Measurements from ENCODE around the gene KRT13. TPM values are rescaled to one million over a fixed set of nuclear protein-coding genes. Genes with fewer than 3 reads are reported as not detected.

KRT13 gene
- total and polyA plus RNA-seq, 9 of the 15 experiments (the other 6 are each of a cell fraction or from before 2014, with no cell fraction given): 0.11 to 1.1 (median 0.24) TPM; not detected in 3

- TF ChIP-seq USF1 (CRISPR knock-in tag; IDR thresholded peaks at IDR 0.05): no peak
- TF ChIP-seq GATAD2B (IDR thresholded peaks at IDR 0.05; ENCODE audit: borderline replicate concordance): no peak
- no peak for TF ChIP-seq HMG20B (CRISPR knock-in tag; IDR thresholded peaks at IDR 0.05)
Measured at GRCh38 chr17:41489531-41489930, 15.9 kb downstream of the KRT13 start, which contains the start of gene KRT36 (continued).

GRCh38 chr17:41486809-41487530 lies 18.4 kb downstream of the KRT13 start:
- DNase-seq (ENCODE audit: extremely low read depth in 1 of 4, low spot score in 3 of 4) (peak; percentile 70 to 86 (median 82)), ATAC-seq (peak; percentile 94), FAIRE-seq (peak; percentile 84)
- CTCF ChIA-PET (ENCODE audit: low intra/inter-chr PET ratio): interaction anchor here (0.6 to 2.9 kb wide), 3 partner anchors 10 to 175 kb away, joined by 4 to 14 read pairs (median 6); no protein-coding TSS in a partner anchor
- Histone ChIP-seq H3K4me1 (replicated peaks in 1 of 2; ENCODE audit: control insufficient read depth in 2 of 2, insufficient read depth in 2 of 2, low read length in 2 of 2) (peaks cover 9 to 22% of the 10 kb centered on the region in 2 experiments; a peak in 4 of 5 replicates), H3K4me2 (ENCODE audit: insufficient read depth, low read length) (no peak overlapping the region), H3K9me1 (ENCODE audit: control insufficient read depth, insufficient read depth, low read length) (no peaks in the 10 kb centered on the region), H3K4me3 (no peak overlapping the region), H3K9ac (ENCODE audit: insufficient read depth in 1 of 2, low read depth in 2 of 2, low read length in 2 of 2) (0 out of 4 replicates have a peak overlapping the region, but pooled peaks of 1 of the 2 experiments have one; percentile 10), H2AFZ (ENCODE audit: low read depth, low read length) (peak overlapping the region; percentile 60), H3K27ac (ENCODE audit: extremely low read depth, low read depth, low read length) (no peak overlapping the region), H3K36me3 (ENCODE audit: control insufficient read depth, insufficient read depth, low read length) (no peaks in the 10 kb centered on the region), H3K9me3 (replicated peaks; ENCODE audit: control insufficient read depth, insufficient read depth, low read depth, low read length) (no peaks in the 10 kb centered on the region), H4K20me1 (replicated peaks; ENCODE audit: control insufficient read depth, insufficient read depth, low read length) (peaks cover 10% of the 10 kb centered on the region), H3K79me2 (ENCODE audit: control insufficient read depth, insufficient read depth, low read length) (no peaks in the 10 kb centered on the region), H3K27me3 (ENCODE audit: control insufficient read depth in 2 of 2, insufficient read depth in 2 of 2, low read length in 2 of 2) (peaks cover 7 to 34% of the 10 kb centered on the region in 2 experiments; a peak in 3 of 5 replicates)
- intact Hi-C loops (cut with micrococcal nuclease): loop anchor here (1.0 to 10.0 kb wide), 2 partner anchors 62 to 178 kb away; no protein-coding TSS in a partner anchor
- WGBS (ENCODE audit: insufficient coverage, low coverage, missing lambda C conversion rate): 29% methylated on average over 29 of the region's 29 CpGs
- POLR2A ChIA-PET: interaction anchor here (0.6 to 1.0 kb wide), 3 partner anchors 32 to 630 kb away, joined by 3 to 4 read pairs (median 4); no protein-coding TSS in a partner anchor
- in situ Hi-C loops (cut with MboI): loop anchor here (5.0 kb wide), 1 partner anchor 60 kb away; no protein-coding TSS in a partner anchor
- BruUV-seq (replicated peaks): no TSS peak
- TF ChIP-seq PHF21A (IDR thresholded peaks at IDR 0.05; ENCODE audit: borderline replicate concordance, low read depth) (no peak), L3MBTL2 (IDR thresholded peaks at IDR 0.05) (peak; percentile 42; the same call in 1 of the 2 replicates), ZNF436 (CRISPR knock-in tag; IDR thresholded peaks at IDR 0.05) (no peak), NFE2 (IDR thresholded peaks at IDR 0.05; ENCODE audit: low read depth) (no peak), ZBTB12 (CRISPR knock-in tag; IDR thresholded peaks at IDR 0.05) (no peak), CTCF (IDR thresholded peaks at IDR 0.05 in 2 of 3, conservative IDR thresholded peaks at IDR 0.05 in 1 of 3; ENCODE audit: insufficient read depth in 2 of 3, low read depth in 1 of 3, low read length in 3 of 3) (peak; percentile 84 to 91 (median 89)), KLF16 (IDR thresholded peaks at IDR 0.05) (0 out of 2 replicates have a peak, but pooled peaks have one; percentile 12), E2F4 (CRISPR knock-in tag; IDR thresholded peaks at IDR 0.05; ENCODE audit: low read depth) (no peak), ELF2 (CRISPR knock-in tag; IDR thresholded peaks at IDR 0.05) (no peak), SMAD2 (IDR thresholded peaks at IDR 0.05; ENCODE audit: low read depth, low read length) (no peak)
